Liver (tissue), 9 donors: ENCODE data around the gene TENM3. TPM values are rescaled to one million over a fixed set of nuclear protein-coding genes. Genes with fewer than 3 reads are reported as not detected.

Source experiments
- DNase-seq: peaks from one replicate; pipeline ENCODE4 v3.0.0-alpha.2; 2017; ENCODE audit warnings: low spot score
- H3K27ac ChIP-seq, 2 donors: one replicate each; pipeline ENCODE4 v1.7.0; 2013; ENCODE audit warnings: inconsistent platforms in 2 of 2, low read length in 2 of 2, control low read depth in 1 of 2, low read depth in 1 of 2, mild to moderate bottlenecking in 1 of 2
- H3K27me3 ChIP-seq, 4 donors: one replicate each; pipeline versions ENCODE4 v1.6.1 to v1.7.0; 2013; ENCODE audit warnings: low read length in 3 of 4, inconsistent platforms in 1 of 4, mild to moderate bottlenecking in 1 of 4, moderate library complexity in 1 of 4; ENCODE audit not compliant: control insufficient read depth in 4 of 4, insufficient read depth in 4 of 4
- H3K36me3 ChIP-seq, 4 donors: one replicate each; pipeline versions ENCODE4 v1.6.1 to v1.7.0; 2013; ENCODE audit warnings: low read length in 3 of 4, mild to moderate bottlenecking in 3 of 4, low read depth in 1 of 4, moderate library complexity in 1 of 4; ENCODE audit not compliant: control insufficient read depth in 4 of 4, insufficient read depth in 3 of 4
- H3K4me1 ChIP-seq, 4 donors: one replicate each; pipeline versions ENCODE4 v1.6.1 to v1.7.0; 2013; ENCODE audit warnings: low read length in 3 of 4, mild to moderate bottlenecking in 3 of 4, moderate library complexity in 1 of 4; ENCODE audit not compliant: control insufficient read depth in 4 of 4, insufficient read depth in 4 of 4
- H3K4me3 ChIP-seq, 3 donors: one replicate each; pipeline versions ENCODE4 v1.6.1 to v1.7.0; 2013; ENCODE audit warnings: low read length in 3 of 3, control low read depth in 1 of 3, low read depth in 1 of 3, mild to moderate bottlenecking in 1 of 3
- H3K9ac ChIP-seq, 2 donors: one replicate each; pipeline ENCODE4 v1.7.0; 2013; ENCODE audit warnings: low read length in 2 of 2, mild to moderate bottlenecking in 2 of 2, moderate library complexity in 2 of 2, control low read depth in 1 of 2, low read depth in 1 of 2
- H3K9me3 ChIP-seq, 4 donors: one replicate each; pipeline versions ENCODE4 v1.6.1 to v1.7.0; 2013; ENCODE audit warnings: low read length in 3 of 4; ENCODE audit not compliant: control insufficient read depth in 4 of 4
- ATF3 ChIP-seq: IDR thresholded peaks from 2 replicates; pipeline ENCODE4 v1.6.1; 2016; ENCODE audit warnings: antibody characterized with exemption
- EGR1 ChIP-seq, 2 donors: IDR thresholded peaks; 2 replicates each; pipeline ENCODE4 v1.6.1; 2016 to 2018; ENCODE audit warnings: antibody characterized with exemption in 2 of 2, low read depth in 2 of 2
- FOXA1 ChIP-seq: IDR thresholded peaks from 2 replicates; pipeline ENCODE4 v1.6.1; 2016; ENCODE audit warnings: antibody characterized with exemption
- FOXA2 ChIP-seq: IDR thresholded peaks from 2 replicates; pipeline ENCODE4 v1.6.1; 2016; ENCODE audit warnings: antibody characterized with exemption
- GABPA ChIP-seq, 2 donors: IDR thresholded peaks in 1 of 2; conservative IDR thresholded peaks in 1 of 2; 2 replicates each; pipeline ENCODE4 v1.6.1; 2016; ENCODE audit warnings: antibody characterized with exemption in 2 of 2, mild to moderate bottlenecking in 1 of 2, moderate library complexity in 1 of 2
- HNF4G ChIP-seq: IDR thresholded peaks from 2 replicates; pipeline ENCODE4 v1.6.1; 2016; ENCODE audit warnings: antibody characterized with exemption
- NR2F2 ChIP-seq: IDR thresholded peaks from 2 replicates; pipeline ENCODE4 v1.6.1; 2016; ENCODE audit warnings: antibody characterized with exemption
- RXRA ChIP-seq, 2 donors: IDR thresholded peaks; 2 replicates each; pipeline ENCODE4 v1.6.1; 2017 to 2018; ENCODE audit warnings: antibody characterized with exemption in 2 of 2, mild to moderate bottlenecking in 1 of 2
- SP1 ChIP-seq: IDR thresholded peaks from 2 replicates; pipeline ENCODE4 v1.6.1; 2018; ENCODE audit warnings: antibody characterized with exemption, mild to moderate bottlenecking
- TAF1 ChIP-seq: conservative IDR thresholded peaks from 2 replicates; pipeline ENCODE4 v1.6.1; 2016; ENCODE audit warnings: antibody characterized with exemption, mild to moderate bottlenecking
- YY1 ChIP-seq: IDR thresholded peaks from 2 replicates; pipeline ENCODE4 v1.6.1; 2016; ENCODE audit warnings: antibody characterized with exemption, mild to moderate bottlenecking
- WGBS: extraction: QIAGEN DNeasy Blood & Tissue Kit; methylation state at CpG from one replicate; pipeline ENCODE4 v1.1.7; 2013; 5-methylcytosine and 5-hydroxymethylcytosine counted together
- polyA plus RNA-seq, 2 donors: library from polyadenylated mRNA; stranded (reverse) in 1 of 2; unstranded in 1 of 2; fragments of 200-250 nt in 1 of 2; fragments of >200 nt in 1 of 2; fragmentation: Nextera tagmentation in 1 of 2; extraction: Ambion mirVana in 1 of 2; gene quantifications; one replicate each; pipeline versions ENCODE4 v1.2.1 to v1.2.3, GENCODE V29; 2013 to 2015
- total RNA-seq, 2 donors: library from RNA; depleted of rRNA; stranded (reverse); fragments of >200 nt; gene quantifications; one replicate each; pipeline ENCODE4 v1.2.3, GENCODE V29; 2014
- TF ChIP-seq, protein P1 (sequence below): IDR thresholded peaks from 2 replicates; pipeline ENCODE4 v1.6.1; 2016; ENCODE audit warnings: antibody characterized with exemption
- TF ChIP-seq, protein P2 (sequence below): fragments of 150-350 bp; IDR thresholded peaks from 2 replicates; pipeline ENCODE4 v1.5.1; 2017; ENCODE audit warnings: improper control_type of control experiment, low read depth, low read length; ENCODE audit not compliant: missing input control
- TF ChIP-seq, protein P3 (sequence below): IDR thresholded peaks from 2 replicates; pipeline ENCODE4 v1.6.1; 2016; ENCODE audit warnings: antibody characterized with exemption
- donor health status: healthy.
- donor health status: healthy.
- donor health status: healthy.
- donor health status: healthy.
- donor health status: healthy.

The TENM3 gene
- total and polyA plus RNA-seq, 4 donors = 0.32 to 16.8 (median 0.70) TPM

DNA sequence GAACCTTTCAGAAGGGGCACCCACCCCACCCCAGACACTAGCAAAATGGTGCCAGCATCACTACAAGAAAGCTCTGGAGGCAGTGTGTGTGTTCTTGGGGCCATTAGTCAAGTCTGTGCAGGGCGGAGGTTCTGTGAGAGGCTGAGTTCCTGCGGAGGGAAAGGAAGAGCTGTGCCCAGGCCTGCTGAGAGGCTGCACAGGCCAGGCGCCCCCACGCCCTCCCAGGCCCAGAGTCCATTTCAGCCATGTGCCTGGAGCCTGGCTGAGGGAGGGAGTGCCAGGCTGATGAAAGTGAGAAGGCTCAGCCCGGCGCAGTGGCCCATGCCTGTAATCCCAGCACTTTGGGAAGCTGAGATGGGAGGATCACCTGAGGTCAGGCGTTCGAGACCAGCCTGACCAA lies 584.0 kb downstream of the TENM3 start:
- no peaks in the 10 kb centered on the region for H3K36me3 ChIP-seq
- no peak overlapping the region for H3K27ac ChIP-seq
- WGBS = 95% methylated on average over 8 of the region's 8 CpGs
- TF ChIP-seq TAF1 (no peak), ATF3 (no peak), FOXA1 (no peak), NR2F2 (no peak), FOXA2 (no peak), RXRA (IDR thresholded peaks at IDR 0.05) (no peak), HNF4G (no peak), YY1 (no peak), SP1 (no peak), EGR1 (IDR thresholded peaks at IDR 0.05; ENCODE audit: low read depth in 2 of 2) (no peak)
- TF ChIP-seq, protein P1, sequence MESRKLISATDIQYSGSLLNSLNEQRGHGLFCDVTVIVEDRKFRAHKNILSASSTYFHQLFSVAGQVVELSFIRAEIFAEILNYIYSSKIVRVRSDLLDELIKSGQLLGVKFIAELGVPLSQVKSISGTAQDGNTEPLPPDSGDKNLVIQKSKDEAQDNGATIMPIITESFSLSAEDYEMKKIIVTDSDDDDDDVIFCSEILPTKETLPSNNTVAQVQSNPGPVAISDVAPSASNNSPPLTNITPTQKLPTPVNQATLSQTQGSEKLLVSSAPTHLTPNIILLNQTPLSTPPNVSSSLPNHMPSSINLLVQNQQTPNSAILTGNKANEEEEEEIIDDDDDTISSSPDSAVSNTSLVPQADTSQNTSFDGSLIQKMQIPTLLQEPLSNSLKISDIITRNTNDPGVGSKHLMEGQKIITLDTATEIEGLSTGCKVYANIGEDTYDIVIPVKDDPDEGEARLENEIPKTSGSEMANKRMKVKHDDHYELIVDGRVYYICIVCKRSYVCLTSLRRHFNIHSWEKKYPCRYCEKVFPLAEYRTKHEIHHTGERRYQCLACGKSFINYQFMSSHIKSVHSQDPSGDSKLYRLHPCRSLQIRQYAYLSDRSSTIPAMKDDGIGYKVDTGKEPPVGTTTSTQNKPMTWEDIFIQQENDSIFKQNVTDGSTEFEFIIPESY = no peak
- TF ChIP-seq, protein P2, sequence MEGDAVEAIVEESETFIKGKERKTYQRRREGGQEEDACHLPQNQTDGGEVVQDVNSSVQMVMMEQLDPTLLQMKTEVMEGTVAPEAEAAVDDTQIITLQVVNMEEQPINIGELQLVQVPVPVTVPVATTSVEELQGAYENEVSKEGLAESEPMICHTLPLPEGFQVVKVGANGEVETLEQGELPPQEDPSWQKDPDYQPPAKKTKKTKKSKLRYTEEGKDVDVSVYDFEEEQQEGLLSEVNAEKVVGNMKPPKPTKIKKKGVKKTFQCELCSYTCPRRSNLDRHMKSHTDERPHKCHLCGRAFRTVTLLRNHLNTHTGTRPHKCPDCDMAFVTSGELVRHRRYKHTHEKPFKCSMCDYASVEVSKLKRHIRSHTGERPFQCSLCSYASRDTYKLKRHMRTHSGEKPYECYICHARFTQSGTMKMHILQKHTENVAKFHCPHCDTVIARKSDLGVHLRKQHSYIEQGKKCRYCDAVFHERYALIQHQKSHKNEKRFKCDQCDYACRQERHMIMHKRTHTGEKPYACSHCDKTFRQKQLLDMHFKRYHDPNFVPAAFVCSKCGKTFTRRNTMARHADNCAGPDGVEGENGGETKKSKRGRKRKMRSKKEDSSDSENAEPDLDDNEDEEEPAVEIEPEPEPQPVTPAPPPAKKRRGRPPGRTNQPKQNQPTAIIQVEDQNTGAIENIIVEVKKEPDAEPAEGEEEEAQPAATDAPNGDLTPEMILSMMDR = no peak
- TF ChIP-seq, protein P3, sequence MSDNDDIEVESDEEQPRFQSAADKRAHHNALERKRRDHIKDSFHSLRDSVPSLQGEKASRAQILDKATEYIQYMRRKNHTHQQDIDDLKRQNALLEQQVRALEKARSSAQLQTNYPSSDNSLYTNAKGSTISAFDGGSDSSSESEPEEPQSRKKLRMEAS = no peak
- no peak overlapping the region for H3K4me3 ChIP-seq
- H3K27me3 ChIP-seq = no peaks in the 10 kb centered on the region
- no peaks in the 10 kb centered on the region for H3K4me1 ChIP-seq
- no peaks in the 10 kb centered on the region for H3K9me3 ChIP-seq
- no peak for DNase-seq
- no peak overlapping the region for H3K9ac ChIP-seq

GRCh38 chr4:182827954-182828353 lies 584.8 kb downstream of the TENM3 start:
- no peak overlapping the region for H3K4me3 ChIP-seq
- 90% methylated on average over 9 of the region's 9 CpGs for WGBS
- no peaks in the 10 kb centered on the region for H3K4me1 ChIP-seq
- peaks cover 0 to 3% (median 1%) of the 10 kb centered on the region in 4 donors for H3K9me3 ChIP-seq
- peaks cover 0 to 3% (median 0%) of the 10 kb centered on the region in 4 donors for H3K27me3 ChIP-seq
- H3K9ac ChIP-seq = no peak overlapping the region
- no peak for DNase-seq
- no peaks in the 10 kb centered on the region for H3K36me3 ChIP-seq
- TF ChIP-seq, protein P3 = no peak
- TF ChIP-seq, protein P2 = no peak
- TF ChIP-seq YY1 (no peak), EGR1 (IDR thresholded peaks at IDR 0.05; ENCODE audit: low read depth in 2 of 2) (no peak), NR2F2 (no peak), FOXA2 (no peak), ATF3 (no peak), GABPA (IDR thresholded peaks at IDR 0.05 in 1 of 2, conservative IDR thresholded peaks at IDR 0.05 in 1 of 2) (no peak), SP1 (no peak)
- no peak overlapping the region for H3K27ac ChIP-seq
